Ovary (tissue), 9 donors: ENCODE results near the gene SPATA33. TPM values are rescaled to one million over a fixed set of nuclear protein-coding genes. Genes with fewer than 3 reads are reported as not detected.

Experiments
- DNase-seq, 5 donors: peaks; one replicate each; pipeline ENCODE4 v3.0.0-alpha.2; 2019 to 2020
- H3K27ac ChIP-seq, 2 donors: fragments of 200-600 bp; one replicate each; pipeline versions ENCODE4 v1.5.1 to v1.8.0; 2019 to 2022
- H3K27me3 ChIP-seq: fragments of 200-600 bp; one replicate; pipeline ENCODE4 v1.8.0; 2022
- H3K36me3 ChIP-seq: fragments of 200-600 bp; sonication (generic); one replicate; pipeline ENCODE4 v1.5.1; 2019
- H3K4me1 ChIP-seq: one replicate; pipeline ENCODE4 v1.8.1; 2013; ENCODE audit warnings: mild to moderate bottlenecking, moderate library complexity; ENCODE audit not compliant: insufficient read depth
- H3K4me3 ChIP-seq: fragments of 200-600 bp; sonication (generic); one replicate; pipeline ENCODE4 v1.5.1; 2017
- H3K9me3 ChIP-seq, 2 donors: fragments of 200-600 bp in 1 of 2; sonication (generic) in 1 of 2; one replicate each; pipeline versions ENCODE4 v1.5.1 to v1.8.1; 2013 to 2019; ENCODE audit warnings: mild to moderate bottlenecking in 1 of 2, moderate library complexity in 1 of 2
- CTCF ChIP-seq, 3 donors: fragments of 450-650 bp in 2 of 3; fragments of 200-600 bp in 1 of 3; IDR thresholded peaks; one replicate each; pipeline versions ENCODE4 v1.5.1 to v1.8.0; 2016 to 2022; ENCODE audit warnings: antibody characterized with exemption in 3 of 3, mild to moderate bottlenecking in 1 of 3
- EP300 ChIP-seq: sonication (generic); formaldehyde crosslinking; IDR thresholded peaks from one replicate; pipeline ENCODE4 v1.6.1; 2017; ENCODE audit warnings: antibody characterized with exemption
- POLR2A ChIP-seq: fragments of 450-650 bp; IDR thresholded peaks from one replicate; pipeline ENCODE4 v1.6.1; 2017; ENCODE audit warnings: antibody characterized with exemption, mild to moderate bottlenecking, moderate library complexity
- WGBS, 3 donors: extraction: QIAGEN DNeasy Blood & Tissue Kit in 1 of 3; methylation state at CpG; one replicate each; pipeline versions ENCODE4 v1.1.5 to v1.1.7; 2013 to 2017; 5-methylcytosine and 5-hydroxymethylcytosine counted together
- intact Hi-C, 4 donors: fragments of 100-400 bp; cut with DNase I; formaldehyde crosslinking; loops; one replicate each; pipeline versions ENCODE4 v1.11.0 to v1.15.1; 2022 to 2023
- polyA plus RNA-seq, 2 donors: library from polyadenylated mRNA; stranded (reverse); fragments of 200-250 nt in 1 of 2; fragments of 350-450 nt in 1 of 2; fragmentation: Illumina TruSeq in 1 of 2; extraction: RNeasy Lipid Tissue Mini Kit (QIAGEN cat#74804) in 1 of 2; gene quantifications; one replicate each; pipeline ENCODE4 v1.2.3, GENCODE V29; 2013 to 2014
- total RNA-seq, 7 donors: library from RNA; depleted of rRNA in 2 of 7; stranded (reverse); fragments of >200 nt in 2 of 7; fragmentation: NEBNext Ultra II Directional in 3 of 7; extraction: Animal tissue kit (Norgen Biotek cat#: 25700) in 3 of 7; gene quantifications; one replicate each; pipeline versions ENCODE4 v1.1.0 to v1.2.4, GENCODE V29; 2016 to 2023
- donor health status: DM: no; HTN: no; CAD: no; lungs with moderate emphysema.
- donor health status: DM: no; HTN: no; CAD: no.
- donor health status: Bipolar disorder and iron deficiency.
- donor health status: DM: yes; HTN: yes; CAD: no.
- donor health status: DM: no; HTN: no; CAD: no.
- donor health status: DM: yes; HTN: yes; CAD: no.

Gene SPATA33
- total and polyA plus RNA-seq, 9 donors, result 1.5 to 8.2 (median 4.7) TPM

DNA sequence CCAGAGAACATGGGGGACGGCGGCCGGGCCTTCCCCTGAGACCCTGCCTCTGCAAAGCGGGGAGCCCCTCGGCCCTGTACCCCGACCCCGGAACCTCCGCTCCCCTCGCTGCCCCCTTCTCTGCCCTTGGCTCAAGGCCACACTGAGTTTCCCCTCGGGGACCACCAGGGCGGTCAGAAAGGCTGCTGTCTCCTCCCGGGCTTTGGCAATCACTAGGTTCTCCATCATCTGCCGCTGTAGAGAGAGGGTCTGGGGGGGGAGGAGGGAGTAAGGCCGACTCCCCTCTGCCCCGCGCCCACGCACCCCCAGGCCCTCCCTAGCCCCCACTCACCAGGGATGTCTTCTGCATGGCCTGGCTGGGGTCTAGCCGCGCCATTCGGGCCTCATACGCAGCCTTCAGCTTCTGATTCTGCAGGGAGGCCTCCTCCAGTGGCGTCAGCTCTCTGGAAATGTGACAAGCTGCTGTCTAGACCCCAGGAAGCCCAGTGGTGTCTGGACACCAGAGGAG lies 54.7 kb downstream of the SPATA33 start:
- Histone ChIP-seq H3K36me3 (no peaks in the 10 kb centered on the region), H3K9me3 (no peaks in the 10 kb centered on the region), H3K4me3 (no peak overlapping the region), H3K27me3 (no peaks in the 10 kb centered on the region), H3K4me1 (peaks cover 1% of the 10 kb centered on the region), H3K27ac (no peak overlapping the region)
- DNase-seq, result peak in 1 of 5 donors; percentile 20
- TF ChIP-seq POLR2A (no peak), CTCF (IDR thresholded peaks at IDR 0.05) (no peak), EP300 (no peak)
- WGBS, 3 donors, result 8 to 16% (median 14%) methylated on average over 14 to 22 of the region's 22 CpGs
- intact Hi-C loops, result no loop called here

DNA sequence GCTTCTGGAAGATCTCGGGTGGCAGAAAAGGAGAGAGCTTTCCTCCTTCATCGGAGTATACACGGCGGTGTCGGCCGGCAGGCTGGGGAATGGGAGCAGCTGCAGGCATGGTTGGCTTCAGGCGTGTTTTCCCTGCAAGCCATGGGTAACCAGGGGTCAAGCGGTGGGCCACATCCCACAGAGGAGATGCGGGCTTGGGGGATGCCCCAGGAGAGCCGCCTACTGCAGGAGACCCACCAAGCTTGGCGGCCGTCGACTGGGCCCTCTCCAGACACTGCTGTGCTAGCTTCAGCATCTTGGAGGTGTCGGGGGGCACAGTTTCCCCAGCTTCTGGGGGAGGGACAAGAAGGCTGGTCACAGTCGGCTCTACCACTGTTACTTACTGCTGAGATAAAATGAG lies 58.9 kb downstream of the SPATA33 start:
- Histone ChIP-seq H3K36me3 (no peaks in the 10 kb centered on the region), H3K27me3 (no peaks in the 10 kb centered on the region), H3K4me3 (no peak overlapping the region), H3K9me3 (no peaks in the 10 kb centered on the region), H3K4me1 (peaks cover 6% of the 10 kb centered on the region), H3K27ac (no peak overlapping the region)
- TF ChIP-seq CTCF (IDR thresholded peaks at IDR 0.05) (no peak), EP300 (no peak), POLR2A (no peak)
- peak in 2 of 5 donors; percentile 7 to 19 for DNase-seq
- intact Hi-C loops, result no loop called here
- WGBS, 3 donors, result 81 to 88% (median 86%) methylated on average over 15 of the region's 15 CpGs

GRCh38 chr16:89716916-89717687 lies 59.5 kb downstream of the SPATA33 start:
- Histone ChIP-seq H3K27me3 (no peaks in the 10 kb centered on the region), H3K4me1 (peaks cover 5% of the 10 kb centered on the region), H3K4me3 (no peak overlapping the region), H3K27ac (no peak overlapping the region), H3K36me3 (no peaks in the 10 kb centered on the region), H3K9me3 (no peaks in the 10 kb centered on the region)
- TF ChIP-seq EP300 (no peak), POLR2A (no peak), CTCF (IDR thresholded peaks at IDR 0.05) (no peak)
- intact Hi-C loops, result no loop called here
- peak in 1 of 5 donors; percentile 8 for DNase-seq
- WGBS, 3 donors, result 78 to 86% (median 80%) methylated on average over 29 of the region's 29 CpGs

DNA sequence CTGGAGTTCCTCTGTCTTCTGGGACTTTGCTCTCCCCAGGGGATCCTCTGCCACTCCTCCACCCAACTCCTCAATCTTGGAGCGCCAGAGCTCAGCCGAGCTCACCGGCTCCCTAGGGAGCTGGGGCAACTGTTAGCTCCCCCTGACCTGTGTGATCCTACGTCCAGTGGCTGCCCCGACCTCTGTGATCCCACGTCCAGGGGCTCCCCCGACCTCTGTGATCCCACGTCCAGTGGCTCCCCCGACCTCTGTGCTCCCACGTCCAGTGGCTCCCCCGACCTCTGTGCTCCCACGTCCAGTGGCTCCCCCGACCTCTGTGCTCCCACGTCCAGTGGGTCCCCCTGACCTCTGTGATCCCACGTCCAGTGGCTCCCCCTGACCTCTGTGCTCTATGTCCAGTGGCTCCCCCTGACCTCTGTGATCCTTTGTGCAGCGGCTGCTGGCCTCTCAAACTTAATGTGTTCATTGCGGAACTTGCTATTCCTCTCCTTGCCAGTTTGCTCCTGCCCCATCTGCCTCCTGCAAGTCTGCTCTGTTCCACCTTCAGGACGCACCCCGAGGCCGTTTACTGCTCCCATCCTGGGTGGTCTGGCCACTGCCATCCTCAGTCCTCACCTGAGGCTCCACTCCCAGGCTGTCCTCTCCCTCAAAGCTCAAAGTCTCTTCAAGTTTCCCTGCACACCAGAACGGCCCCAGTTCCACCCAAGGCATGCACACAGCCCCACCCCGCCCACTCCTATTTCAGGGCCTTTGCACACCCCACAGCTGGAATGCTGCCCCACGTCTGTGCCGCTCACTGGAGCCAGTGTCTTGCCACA lies 60.3 kb downstream of the SPATA33 start:
- intact Hi-C loops, result no loop called here
- no peaks in the 10 kb centered on the region for H3K27me3 ChIP-seq
- no peak for TF ChIP-seq EP300
- no peak for TF ChIP-seq CTCF (IDR thresholded peaks at IDR 0.05)
- TF ChIP-seq POLR2A, result no peak
- peaks cover 11% of the 10 kb centered on the region for H3K4me1 ChIP-seq
- H3K36me3 ChIP-seq, result no peaks in the 10 kb centered on the region
- H3K9me3 ChIP-seq, result no peaks in the 10 kb centered on the region
- H3K27ac ChIP-seq, result no peak overlapping the region
- DNase-seq, result peak in 1 of 5 donors; percentile 7
- WGBS, 3 donors, result 71 to 81% (median 73%) methylated on average over 24 of the region's 24 CpGs
- no peak overlapping the region for H3K4me3 ChIP-seq

Other genes starting within 250 kb of the SPATA33 start
- 100 to 1,000 TPM in 5 of 7 donors, 10 to 100 TPM in 2; 56.1 to 188 (median 123) TPM for gene ANKRD11, start 167.3 kb upstream of the SPATA33 start, total RNA-seq
- 10 to 100 TPM; 52.1 to 68.5 TPM for gene ANKRD11, start 167.3 kb upstream of the SPATA33 start, polyA plus RNA-seq
- 100 to 1,000 TPM in 3 of 7 donors, 10 to 100 TPM in 4; 73.5 to 145 (median 96.0) TPM for gene SPG7, start 149.4 kb upstream of the SPATA33 start, total RNA-seq
- 10 to 100 TPM; 48.9 to 76.7 TPM for gene SPG7, start 149.4 kb upstream of the SPATA33 start, polyA plus RNA-seq
- gene RPL13, start 97.2 kb upstream of the SPATA33 start, total RNA-seq, result over 10,000 TPM in 2 of 7 donors, 1,000 to 10,000 TPM in 5; 4,259 to 21,366 (median 5,883) TPM
- gene RPL13, start 97.2 kb upstream of the SPATA33 start, polyA plus RNA-seq, result over 10,000 TPM in 1 of 2 donors, 1,000 to 10,000 TPM in 1; 1,317 to 14,290 TPM
- 1 to 10 TPM in 3 of 7 donors, under 1 TPM in 3, not detected in 1; 0.36 to 4.0 (median 1.2) TPM for gene CPNE7, start 82.1 kb upstream of the SPATA33 start, total RNA-seq
- gene CPNE7, start 82.1 kb upstream of the SPATA33 start, polyA plus RNA-seq, result under 1 TPM in 1 of 2 donors, not detected in 1; 0.90 TPM
- gene DPEP1, start 44.2 kb upstream of the SPATA33 start, total RNA-seq, result 1 to 10 TPM in 3 of 7 donors, under 1 TPM in 3, not detected in 1; 0.30 to 5.7 (median 1.3) TPM
- gene DPEP1, start 44.2 kb upstream of the SPATA33 start, polyA plus RNA-seq, result 1 to 10 TPM in 1 of 2 donors, under 1 TPM in 1; 0.35 to 3.3 TPM
- 10 to 100 TPM; 36.0 to 76.8 (median 54.2) TPM for gene CHMP1A, start 128 bp upstream of the SPATA33 start, total RNA-seq
- 10 to 100 TPM; 13.2 to 49.2 TPM for gene CHMP1A, start 128 bp upstream of the SPATA33 start, polyA plus RNA-seq
- 10 to 100 TPM; 22.8 to 62.1 (median 51.9) TPM for gene CDK10, start 28.9 kb downstream of the SPATA33 start, total RNA-seq
- gene CDK10, start 28.9 kb downstream of the SPATA33 start, polyA plus RNA-seq, result 10 to 100 TPM; 16.9 to 54.5 TPM
- gene SPATA2L, start 43.9 kb downstream of the SPATA33 start, total RNA-seq, result 10 to 100 TPM in 4 of 7 donors, 1 to 10 TPM in 3; 3.6 to 29.8 (median 11.1) TPM
- 1 to 10 TPM in 1 of 2 donors, under 1 TPM in 1; 0.42 to 4.8 TPM for gene SPATA2L, start 43.9 kb downstream of the SPATA33 start, polyA plus RNA-seq
- 10 to 100 TPM in 4 of 7 donors, 1 to 10 TPM in 3; 4.2 to 15.5 (median 10.0) TPM for gene VPS9D1, start 63.1 kb downstream of the SPATA33 start, total RNA-seq
- 1 to 10 TPM in 1 of 2 donors, under 1 TPM in 1; 0.50 to 9.7 TPM for gene VPS9D1, start 63.1 kb downstream of the SPATA33 start, polyA plus RNA-seq
- 10 to 100 TPM; 21.7 to 39.9 (median 28.3) TPM for gene ZNF276, start 63.7 kb downstream of the SPATA33 start, total RNA-seq
- 10 to 100 TPM in 1 of 2 donors, 1 to 10 TPM in 1; 7.1 to 25.2 TPM for gene ZNF276, start 63.7 kb downstream of the SPATA33 start, polyA plus RNA-seq
- gene FANCA, start 158.8 kb downstream of the SPATA33 start, total RNA-seq, result 1 to 10 TPM in 6 of 7 donors, under 1 TPM in 1; 0.91 to 7.6 (median 5.1) TPM
- gene FANCA, start 158.8 kb downstream of the SPATA33 start, polyA plus RNA-seq, result 1 to 10 TPM; 2.0 to 2.2 TPM
- 10 to 100 TPM in 1 of 7 donors, 1 to 10 TPM in 5, under 1 TPM in 1; 0.95 to 28.7 (median 6.1) TPM for gene SPIRE2, start 170.6 kb downstream of the SPATA33 start, total RNA-seq
- 1 to 10 TPM; 2.5 to 2.9 TPM for gene SPIRE2, start 170.6 kb downstream of the SPATA33 start, polyA plus RNA-seq
- 100 to 1,000 TPM; 132 to 210 (median 185) TPM for gene TCF25, start 215.8 kb downstream of the SPATA33 start, total RNA-seq
- 100 to 1,000 TPM; 122 to 186 TPM for gene TCF25, start 215.8 kb downstream of the SPATA33 start, polyA plus RNA-seq